ENCODE data around the gene AVEN. TPM values are rescaled to one million over a fixed set of nuclear protein-coding genes. Genes with fewer than 3 reads are reported as not detected.

Gene AVEN
- total RNA-seq, 4 donors from 2014 or later: 7.7 to 12.9 (median 10.1) TPM

- Histone ChIP-seq H3K27me3 (no peaks in the 10 kb centered on the region), H3K4me1 (peaks cover 0 to 4% of the 10 kb centered on the region in 2 donors), H3K27ac (no peak overlapping the region), H3K9me3 (no peaks in the 10 kb centered on the region), H3K4me3 (replicated peaks in 1 of 3) (no peak overlapping the region), H3K36me3 (no peaks in the 10 kb centered on the region)
- no peak for TF ChIP-seq POLR2A (IDR thresholded peaks at IDR 0.05)
- TF ChIP-seq CTCF (IDR thresholded peaks at IDR 0.05): no peak
- no peak for DNase-seq
- intact Hi-C loops (cut with DNase I): no loop called here
Measured at GRCh38 chr15:33912326-33912725, 126.7 kb downstream of the AVEN start.

GRCh38 chr15:33910741-33911140 is 128.3 kb downstream of the AVEN start:
- Histone ChIP-seq H3K36me3 (no peaks in the 10 kb centered on the region), H3K27ac (no peak overlapping the region), H3K4me3 (replicated peaks in 1 of 3) (no peak overlapping the region), H3K9me3 (no peaks in the 10 kb centered on the region), H3K27me3 (no peaks in the 10 kb centered on the region), H3K4me1 (peaks cover 0 to 4% of the 10 kb centered on the region in 2 donors)
- intact Hi-C loops (cut with DNase I): no loop called here
- TF ChIP-seq POLR2A (IDR thresholded peaks at IDR 0.05) (no peak), CTCF (IDR thresholded peaks at IDR 0.05) (no peak)
- DNase-seq: no peak
- 92 to 97% methylated on average over 3 of the region's 3 CpGs for WGBS, 2 donors

- TF ChIP-seq CTCF (IDR thresholded peaks at IDR 0.05): no peak
- no peak for TF ChIP-seq POLR2A (IDR thresholded peaks at IDR 0.05)
Measured at GRCh38 chr15:33908406-33908805, 130.6 kb downstream of the AVEN start.

GRCh38 chr15:33907326-33907725 is 131.7 kb downstream of the AVEN start:
- Histone ChIP-seq H3K4me1 (peaks cover 0 to 4% of the 10 kb centered on the region in 2 donors), H3K9me3 (no peaks in the 10 kb centered on the region), H3K36me3 (no peaks in the 10 kb centered on the region), H3K27me3 (no peaks in the 10 kb centered on the region), H3K4me3 (replicated peaks in 1 of 3) (no peak overlapping the region), H3K27ac (no peak overlapping the region)
- intact Hi-C loops (cut with DNase I): no loop called here
- TF ChIP-seq POLR2A (IDR thresholded peaks at IDR 0.05) (no peak), CTCF (IDR thresholded peaks at IDR 0.05) (no peak)
- no peak for DNase-seq

More at GRCh38 chr15:33908406-33908805, 130.6 kb downstream of the AVEN start:
- no peak for DNase-seq
- intact Hi-C loops (cut with DNase I): no loop called here
- Histone ChIP-seq H3K4me1 (peaks cover 0 to 4% of the 10 kb centered on the region in 2 donors), H3K4me3 (replicated peaks in 1 of 3) (no peak overlapping the region), H3K27ac (no peak overlapping the region), H3K9me3 (no peaks in the 10 kb centered on the region), H3K27me3 (no peaks in the 10 kb centered on the region), H3K36me3 (no peaks in the 10 kb centered on the region)
- 95 to 96% methylated on average over 3 of the region's 3 CpGs for WGBS, 2 donors

GRCh38 chr15:33903661-33904060 is 135.3 kb downstream of the AVEN start:
- no peaks in the 10 kb centered on the region for H3K27me3 ChIP-seq
- no peaks in the 10 kb centered on the region for H3K36me3 ChIP-seq
- no peak overlapping the region for H3K27ac ChIP-seq
- no peak for DNase-seq
- peaks cover 0 to under 1% of the 10 kb centered on the region in 2 donors for H3K4me1 ChIP-seq
- no peaks in the 10 kb centered on the region for H3K9me3 ChIP-seq
- intact Hi-C loops (cut with DNase I): no loop called here
- no peak overlapping the region for H3K4me3 ChIP-seq (replicated peaks in 1 of 3)
- WGBS, 2 donors: 90 to 98% methylated on average over 2 of the region's 2 CpGs
- TF ChIP-seq CTCF (IDR thresholded peaks at IDR 0.05): no peak
- no peak for TF ChIP-seq POLR2A (IDR thresholded peaks at IDR 0.05)

All from thyroid gland (tissue), 4 donors.